HL-60 (cell line): ENCODE measurements around the gene PRDM7.

ENCODE experiments used
- CTCF ChIP-seq: IDR thresholded peaks from one replicate; pipeline ENCODE4 v1.5.1; 2011; ENCODE audit warnings: low read length, control low read depth, inconsistent platforms; ENCODE audit not compliant: insufficient read depth
- POLR2AphosphoS5 ChIP-seq: IDR thresholded peaks from 2 replicates; pipeline ENCODE4 v1.6.1; 2012; ENCODE audit warnings: low read depth

GRCh38 chr16:90061437-90061836 is 15.7 kb downstream of the PRDM7 start:
- no peak for TF ChIP-seq CTCF
- TF ChIP-seq POLR2AphosphoS5: no peak
